H1 (cell line): ENCODE data around the gene MRPS27. TPM values are rescaled to one million over a fixed set of nuclear protein-coding genes. Genes with fewer than 3 reads are reported as not detected.

ENCODE experiments used
- CHD7 ChIP-seq: fragments of 300-600 bp; sonication (generic); IDR thresholded peaks from 2 replicates; pipeline ENCODE4 v1.7.1; 2012; ENCODE audit warnings: low read length, moderate library complexity, mild to moderate bottlenecking, inconsistent platforms; ENCODE audit not compliant: insufficient replicate concordance
- polyA plus RNA-seq, 7 experiments: library from polyadenylated mRNA; depleted of rRNA in 3 of 7; stranded (reverse) in 5 of 7; unstranded in 2 of 7; fragments of >200 nt in 5 of 7; fragments of 200-250 nt in 2 of 7; gene quantifications; 1 replicate in 5 of 7; 2 replicates in 1 of 7; 4 replicates in 1 of 7; pipeline versions ENCODE4 v1.2.1 to v1.2.3, GENCODE V29; 2011 to 2013; ENCODE audit warnings: missing spikeins in 2 of 7, mixed read lengths in 2 of 7
- total RNA-seq: library from RNA; stranded (reverse); fragmentation: NEBNext Ultra II Directional; extraction: Animal tissue kit (Norgen Biotek cat#: 25700); gene quantifications from 2 replicates; pipeline ENCODE4 v1.2.1, GENCODE V29; 2021
- TF ChIP-seq, protein P1 (sequence below): IDR thresholded peaks from 2 replicates; pipeline ENCODE4 v1.6.1; 2012; ENCODE audit warnings: inconsistent platforms
- TF ChIP-seq, protein P2 (sequence below), 3 experiments: IDR thresholded peaks; 1 replicate in 2 of 3; 2 replicates in 1 of 3; pipeline versions ENCODE4 v1.5.1 to v1.6.1; 2011; ENCODE audit warnings: low read length in 3 of 3, mild to moderate bottlenecking in 3 of 3, inconsistent platforms in 2 of 3, low read depth in 1 of 3, moderate library complexity in 1 of 3; ENCODE audit not compliant: insufficient read depth in 1 of 3; ENCODE audit errors: control extremely low read depth in 1 of 3

The MRPS27 gene
- total and polyA plus RNA-seq, 2 of the 8 experiments (the other 6 are each of a cell fraction or from before 2014, with no cell fraction given), result 93.2 to 102 TPM

- TF ChIP-seq CHD7, result no peak
- TF ChIP-seq, protein P1, sequence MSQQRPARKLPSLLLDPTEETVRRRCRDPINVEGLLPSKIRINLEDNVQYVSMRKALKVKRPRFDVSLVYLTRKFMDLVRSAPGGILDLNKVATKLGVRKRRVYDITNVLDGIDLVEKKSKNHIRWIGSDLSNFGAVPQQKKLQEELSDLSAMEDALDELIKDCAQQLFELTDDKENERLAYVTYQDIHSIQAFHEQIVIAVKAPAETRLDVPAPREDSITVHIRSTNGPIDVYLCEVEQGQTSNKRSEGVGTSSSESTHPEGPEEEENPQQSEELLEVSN, result no peak
- TF ChIP-seq, protein P2, sequence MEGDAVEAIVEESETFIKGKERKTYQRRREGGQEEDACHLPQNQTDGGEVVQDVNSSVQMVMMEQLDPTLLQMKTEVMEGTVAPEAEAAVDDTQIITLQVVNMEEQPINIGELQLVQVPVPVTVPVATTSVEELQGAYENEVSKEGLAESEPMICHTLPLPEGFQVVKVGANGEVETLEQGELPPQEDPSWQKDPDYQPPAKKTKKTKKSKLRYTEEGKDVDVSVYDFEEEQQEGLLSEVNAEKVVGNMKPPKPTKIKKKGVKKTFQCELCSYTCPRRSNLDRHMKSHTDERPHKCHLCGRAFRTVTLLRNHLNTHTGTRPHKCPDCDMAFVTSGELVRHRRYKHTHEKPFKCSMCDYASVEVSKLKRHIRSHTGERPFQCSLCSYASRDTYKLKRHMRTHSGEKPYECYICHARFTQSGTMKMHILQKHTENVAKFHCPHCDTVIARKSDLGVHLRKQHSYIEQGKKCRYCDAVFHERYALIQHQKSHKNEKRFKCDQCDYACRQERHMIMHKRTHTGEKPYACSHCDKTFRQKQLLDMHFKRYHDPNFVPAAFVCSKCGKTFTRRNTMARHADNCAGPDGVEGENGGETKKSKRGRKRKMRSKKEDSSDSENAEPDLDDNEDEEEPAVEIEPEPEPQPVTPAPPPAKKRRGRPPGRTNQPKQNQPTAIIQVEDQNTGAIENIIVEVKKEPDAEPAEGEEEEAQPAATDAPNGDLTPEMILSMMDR (IDR thresholded peaks at IDR 0.05; ENCODE audit: control extremely low read depth in 1 of 3, insufficient read depth in 1 of 3, low read depth in 1 of 3, low read length in 3 of 3), result no peak
Observed at GRCh38 chr5:72358925-72359324, 38.9 kb upstream of the MRPS27 start (continued).
